Breast epithelium (tissue), 3 donors: ENCODE data around the gene BEX4.

Source experiments
- POLR2A ChIP-seq: fragments of 450-650 bp; IDR thresholded peaks from one replicate; pipeline ENCODE4 v1.6.1; 2016; ENCODE audit warnings: antibody characterized with exemption, mild to moderate bottlenecking, moderate library complexity
- POLR2AphosphoS5 ChIP-seq, 3 donors: sonication (generic); formaldehyde crosslinking; IDR thresholded peaks; one replicate each; pipeline ENCODE4 v1.6.1; 2017; ENCODE audit warnings: antibody characterized with exemption in 3 of 3
- TF ChIP-seq, protein P1 (sequence below), 3 donors: fragments of 450-650 bp; IDR thresholded peaks; one replicate each; pipeline ENCODE4 v1.5.1; 2016 to 2017; ENCODE audit warnings: antibody characterized with exemption in 3 of 3, mild to moderate bottlenecking in 3 of 3, moderate library complexity in 3 of 3

DNA sequence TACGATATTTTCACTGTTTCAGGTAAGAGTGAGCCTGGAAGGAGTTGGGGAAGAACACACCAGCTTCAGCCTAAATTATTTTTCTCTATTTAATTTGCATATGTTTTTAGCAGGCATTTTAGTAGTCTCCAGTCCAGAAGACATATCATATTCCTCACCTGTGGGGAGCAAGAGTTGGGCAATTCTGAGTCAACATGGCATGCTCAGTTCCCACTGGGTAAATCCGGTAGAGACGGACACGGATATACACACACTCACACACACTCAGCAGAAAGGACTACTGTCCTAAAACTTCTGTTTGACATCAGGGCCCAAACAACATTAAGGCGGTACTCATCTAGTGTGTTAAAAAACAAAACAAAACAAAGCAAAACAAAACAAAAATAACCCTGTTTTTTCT, 4.9 kb upstream of the BEX4 start:
- TF ChIP-seq, protein P1, sequence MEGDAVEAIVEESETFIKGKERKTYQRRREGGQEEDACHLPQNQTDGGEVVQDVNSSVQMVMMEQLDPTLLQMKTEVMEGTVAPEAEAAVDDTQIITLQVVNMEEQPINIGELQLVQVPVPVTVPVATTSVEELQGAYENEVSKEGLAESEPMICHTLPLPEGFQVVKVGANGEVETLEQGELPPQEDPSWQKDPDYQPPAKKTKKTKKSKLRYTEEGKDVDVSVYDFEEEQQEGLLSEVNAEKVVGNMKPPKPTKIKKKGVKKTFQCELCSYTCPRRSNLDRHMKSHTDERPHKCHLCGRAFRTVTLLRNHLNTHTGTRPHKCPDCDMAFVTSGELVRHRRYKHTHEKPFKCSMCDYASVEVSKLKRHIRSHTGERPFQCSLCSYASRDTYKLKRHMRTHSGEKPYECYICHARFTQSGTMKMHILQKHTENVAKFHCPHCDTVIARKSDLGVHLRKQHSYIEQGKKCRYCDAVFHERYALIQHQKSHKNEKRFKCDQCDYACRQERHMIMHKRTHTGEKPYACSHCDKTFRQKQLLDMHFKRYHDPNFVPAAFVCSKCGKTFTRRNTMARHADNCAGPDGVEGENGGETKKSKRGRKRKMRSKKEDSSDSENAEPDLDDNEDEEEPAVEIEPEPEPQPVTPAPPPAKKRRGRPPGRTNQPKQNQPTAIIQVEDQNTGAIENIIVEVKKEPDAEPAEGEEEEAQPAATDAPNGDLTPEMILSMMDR (IDR thresholded peaks at IDR 0.05) = no peak
- TF ChIP-seq POLR2A (no peak), POLR2AphosphoS5 (IDR thresholded peaks at IDR 0.05) (no peak)
